A673 (cell line): ENCODE data around the gene HILPDA. TPM values are rescaled to one million over a fixed set of nuclear protein-coding genes. Genes with fewer than 3 reads are reported as not detected.

ENCODE experiments used
- BruUV-seq: library from RNA; stranded (reverse); fragments of 400-500 nt; replicated peaks from 2 replicates; lab custom pipeline; 2021; lab: Mats Ljungman, UMichigan
- CTCF ChIA-PET: fragments of 300-600 bp; sonication (Branson Sonifier 250); formaldehyde crosslinking; loops from one replicate; lab custom pipeline; 2022; ENCODE audit warnings: antibody characterized with exemption; lab: Charles Lee
- POLR2A ChIA-PET: fragments of 300-600 bp; sonication (Branson Sonifier 250); formaldehyde crosslinking; loops from one replicate; lab custom pipeline; 2022; ENCODE audit warnings: antibody characterized with exemption; ENCODE audit not compliant: low non-redundant PET; lab: Charles Lee
- DNase-seq: peaks from one replicate; pipeline ENCODE4 v3.0.0-alpha.2; 2015; ENCODE audit warnings: low spot score
- H3K27ac ChIP-seq: fragments of 200-600 bp; sonication (generic); 2 replicates; pipeline ENCODE4 v1.5.1; 2016; ENCODE audit warnings: mixed run types, low read depth, mild to moderate bottlenecking, mixed read lengths, antibody characterized with exemption, low read length; ENCODE audit not compliant: poor library complexity, severe bottlenecking
- H3K27me3 ChIP-seq: fragments of 200-600 bp; sonication (generic); replicated peaks from 2 replicates; pipeline ENCODE4 v1.6.1; 2017; ENCODE audit warnings: mixed run types, low read depth, mild to moderate bottlenecking, mixed read lengths, antibody characterized with exemption, low read length; ENCODE audit not compliant: insufficient read depth, poor library complexity
- H3K36me3 ChIP-seq: fragments of 200-600 bp; sonication (generic); 2 replicates; pipeline ENCODE4 v1.6.1; 2016; ENCODE audit warnings: mixed run types, mild to moderate bottlenecking, mixed read lengths, antibody characterized with exemption, low read length; ENCODE audit not compliant: insufficient read depth, poor library complexity, severe bottlenecking
- H3K4me1 ChIP-seq: fragments of 200-600 bp; sonication (generic); 2 replicates; pipeline ENCODE4 v1.6.1; 2017; ENCODE audit warnings: mixed run types, mild to moderate bottlenecking, mixed read lengths, antibody characterized with exemption, low read length; ENCODE audit not compliant: insufficient read depth, poor library complexity, severe bottlenecking
- H3K4me3 ChIP-seq: fragments of 200-600 bp; sonication (generic); 2 replicates; pipeline ENCODE4 v1.5.1; 2016; ENCODE audit warnings: low read depth, mixed run types, mild to moderate bottlenecking, mixed read lengths, low read length; ENCODE audit not compliant: poor library complexity, severe bottlenecking
- H3K9me3 ChIP-seq: fragments of 200-600 bp; sonication (generic); 2 replicates; pipeline ENCODE4 v1.6.1; 2016; ENCODE audit warnings: mixed run types, low read depth, mild to moderate bottlenecking, mixed read lengths, antibody characterized with exemption, low read length; ENCODE audit not compliant: poor library complexity, severe bottlenecking
- EZH2 ChIP-seq: fragments of 200-600 bp; sonication (generic); IDR thresholded peaks from 2 replicates; pipeline ENCODE4 v1.6.1; 2017; ENCODE audit warnings: borderline replicate concordance, low read depth, mild to moderate bottlenecking, mixed read lengths, antibody characterized with exemption, low read length; ENCODE audit not compliant: poor library complexity, severe bottlenecking
- intact Hi-C: fragments of 100-400 bp; cut with micrococcal nuclease; formaldehyde crosslinking; loops from one replicate; pipeline ENCODE4 v1.10.0; 2022; ENCODE audit not compliant: unreplicated experiment
- total RNA-seq: library from RNA; stranded (reverse); gene quantifications from 2 replicates; pipeline ENCODE4 v1.2.3, GENCODE V29; 2021
- TF ChIP-seq, protein P1 (sequence below): fragments of 300-800, 200-600 bp; sonication (generic); conservative IDR thresholded peaks from 2 replicates; pipeline ENCODE4 v1.5.1; 2017; ENCODE audit warnings: low read depth, mild to moderate bottlenecking, antibody characterized with exemption, low read length, moderate library complexity, mixed read lengths

HILPDA gene
- total RNA-seq, 1 experiment from 2014 or later: 36.1 TPM

- no peak for DNase-seq
- peak overlapping the region; percentile 67 for H3K4me3 ChIP-seq
- POLR2A ChIA-PET: no interaction called here
- H3K27ac ChIP-seq: peak overlapping the region; percentile 56
- no peaks in the 10 kb centered on the region for H3K9me3 ChIP-seq
- no peaks in the 10 kb centered on the region for H3K27me3 ChIP-seq
- intact Hi-C loops: no loop called here
- H3K4me1 ChIP-seq: peaks cover 32% of the 10 kb centered on the region
- TF ChIP-seq EZH2: no peak
- TF ChIP-seq, protein P1, sequence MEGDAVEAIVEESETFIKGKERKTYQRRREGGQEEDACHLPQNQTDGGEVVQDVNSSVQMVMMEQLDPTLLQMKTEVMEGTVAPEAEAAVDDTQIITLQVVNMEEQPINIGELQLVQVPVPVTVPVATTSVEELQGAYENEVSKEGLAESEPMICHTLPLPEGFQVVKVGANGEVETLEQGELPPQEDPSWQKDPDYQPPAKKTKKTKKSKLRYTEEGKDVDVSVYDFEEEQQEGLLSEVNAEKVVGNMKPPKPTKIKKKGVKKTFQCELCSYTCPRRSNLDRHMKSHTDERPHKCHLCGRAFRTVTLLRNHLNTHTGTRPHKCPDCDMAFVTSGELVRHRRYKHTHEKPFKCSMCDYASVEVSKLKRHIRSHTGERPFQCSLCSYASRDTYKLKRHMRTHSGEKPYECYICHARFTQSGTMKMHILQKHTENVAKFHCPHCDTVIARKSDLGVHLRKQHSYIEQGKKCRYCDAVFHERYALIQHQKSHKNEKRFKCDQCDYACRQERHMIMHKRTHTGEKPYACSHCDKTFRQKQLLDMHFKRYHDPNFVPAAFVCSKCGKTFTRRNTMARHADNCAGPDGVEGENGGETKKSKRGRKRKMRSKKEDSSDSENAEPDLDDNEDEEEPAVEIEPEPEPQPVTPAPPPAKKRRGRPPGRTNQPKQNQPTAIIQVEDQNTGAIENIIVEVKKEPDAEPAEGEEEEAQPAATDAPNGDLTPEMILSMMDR: no peak
- H3K36me3 ChIP-seq: no peaks in the 10 kb centered on the region
- CTCF ChIA-PET: no interaction called here
- no TSS peak for BruUV-seq
These were observed 45.3 kb upstream of the HILPDA start for GRCh38 chr7:128410451-128410753.

DNA sequence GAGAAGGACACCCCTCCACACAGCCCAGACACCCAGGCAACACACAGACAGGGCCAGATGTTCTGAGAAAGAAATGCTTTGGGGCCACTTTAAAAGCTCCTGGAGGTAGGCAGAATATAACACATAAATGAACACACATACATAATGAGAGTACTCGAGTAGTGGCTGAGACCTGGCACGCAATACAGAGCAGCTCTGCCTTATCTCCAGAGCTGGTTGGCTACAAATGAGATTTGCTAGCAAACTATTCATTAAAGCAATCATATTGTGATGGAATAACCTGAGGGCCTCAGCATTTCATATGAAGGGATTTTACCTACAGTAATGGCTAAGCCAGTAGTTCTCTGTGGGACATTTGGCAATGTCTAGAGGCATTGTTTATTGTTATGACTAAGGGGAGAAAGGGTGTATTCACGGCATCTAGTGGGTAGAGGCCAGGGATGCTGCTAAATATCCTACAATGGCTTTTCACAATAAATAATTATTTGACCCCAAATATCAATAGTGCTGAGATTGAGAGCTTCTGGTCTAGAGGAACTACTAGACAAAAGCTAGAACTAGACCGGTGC, 40.4 kb upstream of the HILPDA start:
- no peaks in the 10 kb centered on the region for H3K9me3 ChIP-seq
- intact Hi-C loops: no loop called here
- H3K27me3 ChIP-seq: no peaks in the 10 kb centered on the region
- ChIA-PET CTCF (no interaction called here), POLR2A (no interaction called here)
- H3K27ac ChIP-seq: no peak overlapping the region
- peaks cover 4% of the 10 kb centered on the region for H3K4me1 ChIP-seq
- no peak for DNase-seq
- H3K4me3 ChIP-seq: no peak overlapping the region
- H3K36me3 ChIP-seq: no peaks in the 10 kb centered on the region
- TF ChIP-seq, protein P1: no peak
- TF ChIP-seq EZH2: no peak
- no TSS peak for BruUV-seq

GRCh38 chr7:128417071-128417470, 38.6 kb upstream of the HILPDA start:
- POLR2A ChIA-PET: no interaction called here
- no TSS peak for BruUV-seq
- CTCF ChIA-PET: no interaction called here

More at GRCh38 chr7:128417071-128417470, 38.6 kb upstream of the HILPDA start:
- no peaks in the 10 kb centered on the region for H3K27me3 ChIP-seq
- intact Hi-C loops: no loop called here
- H3K27ac ChIP-seq: no peak overlapping the region
- no peak for DNase-seq
- no peaks in the 10 kb centered on the region for H3K36me3 ChIP-seq
- no peaks in the 10 kb centered on the region for H3K4me1 ChIP-seq
- no peak for TF ChIP-seq EZH2
- TF ChIP-seq, protein P1: no peak
- no peak overlapping the region for H3K4me3 ChIP-seq
- H3K9me3 ChIP-seq: no peaks in the 10 kb centered on the region
